IMR-90 (cell line): ENCODE measurements around the gene ADAM21. TPM values are rescaled to one million over a fixed set of nuclear protein-coding genes. Genes with fewer than 3 reads are reported as not detected.
"Not testable (repeated sequence)": the region's sequence is repeated elsewhere in the genome, so short reads cannot be mapped to it uniquely, and the experiment has no call there.

Source experiments
- ATAC-seq: fragments of 200-7000 bp; cut with Tn5 transposase; 2 replicates; pipeline ENCODE4 v1.9.1; 2020; ENCODE audit warnings: low read depth, mild to moderate bottlenecking, moderate library complexity
- BruUV-seq: library from RNA; stranded (reverse); fragments of 400-500 nt; replicated peaks from 2 replicates; lab custom pipeline; 2021; lab: Mats Ljungman, UMichigan
- CTCF ChIA-PET: fragments of 300-600 bp; formaldehyde crosslinking; extraction: SDS; loops from one replicate; lab custom pipeline; 2021; ENCODE audit warnings: antibody characterized with exemption; lab: Yijun Ruan, JAX
- POLR2A ChIA-PET: fragments of 300-600 bp; sonication (Branson Sonifier 250); formaldehyde crosslinking; loops from one replicate; lab custom pipeline; 2022; ENCODE audit warnings: antibody characterized with exemption; ENCODE audit not compliant: unreplicated experiment; lab: Charles Lee
- DNase-seq: peaks from one replicate; pipeline ENCODE4 v3.0.0; 2013
- H2AFZ ChIP-seq: replicated peaks from 2 replicates; pipeline ENCODE3; 2013; ENCODE audit warnings: low read length, mild to moderate bottlenecking; ENCODE audit not compliant: poor library complexity
- H2AK5ac ChIP-seq: 2 replicates; pipeline ENCODE4 v1.6.1; 2013; ENCODE audit warnings: low read depth, low read length, inconsistent platforms
- H2AK9ac ChIP-seq: replicated peaks from 2 replicates; pipeline ENCODE3; 2013; ENCODE audit warnings: mild to moderate bottlenecking, low read depth, low read length, moderate library complexity; ENCODE audit not compliant: poor library complexity
- H2BK120ac ChIP-seq: 2 replicates; pipeline ENCODE4 v1.6.1; 2013; ENCODE audit warnings: low read depth, low read length, inconsistent platforms
- H2BK15ac ChIP-seq: 3 replicates; pipeline ENCODE4 v1.6.1; 2013; ENCODE audit warnings: low read depth, low read length, inconsistent platforms
- H2BK20ac ChIP-seq: 2 replicates; pipeline ENCODE4 v1.6.1; 2013; ENCODE audit warnings: low read depth, mild to moderate bottlenecking, inconsistent platforms, low read length, moderate library complexity
- H2BK5ac ChIP-seq: 2 replicates; pipeline ENCODE4 v1.6.1; 2013; ENCODE audit warnings: mild to moderate bottlenecking, low read depth, low read length, inconsistent platforms; ENCODE audit not compliant: poor library complexity, severe bottlenecking
- H3K14ac ChIP-seq: replicated peaks from 2 replicates; pipeline ENCODE4 v1.6.1; 2013; ENCODE audit warnings: low read depth, low read length, inconsistent platforms
- H3K18ac ChIP-seq: 2 replicates; pipeline ENCODE4 v1.6.1; 2013; ENCODE audit warnings: low read depth, low read length, control low read depth
- H3K23ac ChIP-seq: 2 replicates; pipeline ENCODE4 v1.6.1; 2013; ENCODE audit warnings: low read depth, low read length, inconsistent platforms
- H3K27ac ChIP-seq: 2 replicates; pipeline ENCODE4 v1.5.1; 2013; ENCODE audit warnings: mild to moderate bottlenecking, control low read depth, low read length; ENCODE audit not compliant: insufficient read depth
- H3K27me3 ChIP-seq: 2 replicates; pipeline ENCODE4 v1.6.1; 2013; ENCODE audit warnings: low read length; ENCODE audit not compliant: control insufficient read depth, insufficient read depth
- H3K36me3 ChIP-seq: 2 replicates; pipeline ENCODE4 v1.6.1; 2013; ENCODE audit warnings: low read length, mixed read lengths; ENCODE audit not compliant: control insufficient read depth, insufficient read depth
- H3K4ac ChIP-seq: 2 replicates; pipeline ENCODE4 v1.6.1; 2013; ENCODE audit warnings: low read depth, low read length, inconsistent platforms
- H3K4me1 ChIP-seq: 2 replicates; pipeline ENCODE4 v1.6.1; 2013; ENCODE audit warnings: low read length, mixed read lengths; ENCODE audit not compliant: control insufficient read depth, insufficient read depth
- H3K4me2 ChIP-seq: 2 replicates; pipeline ENCODE4 v1.6.1; 2013; ENCODE audit warnings: low read depth, mild to moderate bottlenecking, control low read depth, low read length, moderate library complexity
- H3K4me3 ChIP-seq: 2 replicates; pipeline ENCODE4 v1.5.1; 2013; ENCODE audit warnings: low read depth, mild to moderate bottlenecking, control low read depth, low read length, moderate library complexity; ENCODE audit not compliant: insufficient read depth
- H3K56ac ChIP-seq: 2 replicates; pipeline ENCODE4 v1.6.1; 2013; ENCODE audit warnings: low read length, inconsistent platforms; ENCODE audit not compliant: insufficient read depth; ENCODE audit errors: extremely low read depth
- H3K79me1 ChIP-seq, 2 experiments: 2 replicates each; pipeline ENCODE4 v1.6.1; 2013; ENCODE audit warnings: low read length in 2 of 2, inconsistent platforms in 1 of 2, low read depth in 1 of 2
- H3K9ac ChIP-seq: 2 replicates; pipeline ENCODE4 v1.6.1; 2013; ENCODE audit warnings: low read depth, low read length, control low read depth
- H3K9me1 ChIP-seq: 2 replicates; pipeline ENCODE4 v1.6.1; 2013; ENCODE audit warnings: low read length, inconsistent platforms; ENCODE audit not compliant: insufficient read depth
- H3K9me3 ChIP-seq: 2 replicates; pipeline ENCODE4 v1.6.1; 2013; ENCODE audit warnings: low read length; ENCODE audit not compliant: control insufficient read depth, insufficient read depth
- H4K20me1 ChIP-seq: 2 replicates; pipeline ENCODE4 v1.6.1; 2013; ENCODE audit warnings: low read length, inconsistent platforms; ENCODE audit not compliant: insufficient read depth
- H4K5ac ChIP-seq: 2 replicates; pipeline ENCODE4 v1.6.1; 2013; ENCODE audit warnings: mild to moderate bottlenecking, low read depth, low read length, control low read depth
- H4K8ac ChIP-seq, 2 experiments: 2 replicates each; pipeline ENCODE4 v1.6.1; 2013; ENCODE audit warnings: low read depth in 2 of 2, low read length in 2 of 2, control low read depth in 1 of 2, inconsistent platforms in 1 of 2
- H4K91ac ChIP-seq: 2 replicates; pipeline ENCODE4 v1.6.1; 2013; ENCODE audit warnings: low read depth, low read length, inconsistent platforms; ENCODE audit not compliant: insufficient read depth
- WGBS, 2 experiments: methylation state at CpG; one replicate each; pipeline versions ENCODE4 v1.1.5 to v1.1.7; 2013; ENCODE audit warnings: missing lambda C conversion rate in 2 of 2; ENCODE audit not compliant: insufficient read length in 1 of 2; ENCODE audit errors: extremely low coverage in 2 of 2; 5-methylcytosine and 5-hydroxymethylcytosine counted together
- dilution Hi-C: fragments of 300-500 bp; cut with HindIII; formaldehyde crosslinking; loops from one replicate; pipeline ENCODE4 v1.14.3; 2018; ENCODE audit warnings: low sequenced_read_pairs; ENCODE audit not compliant: unreplicated experiment
- in situ Hi-C: fragments of 300-500 bp; cut with MboI; formaldehyde crosslinking; loops from 3 replicates; pipeline ENCODE4 v1.14.3; 2019; ENCODE audit warnings: low sequenced_read_pairs, inconsistent platforms, mixed read lengths
- intact Hi-C: fragments of 100-400 bp; cut with micrococcal nuclease; formaldehyde crosslinking; loops from 2 replicates; pipeline ENCODE4 v1.10.0; 2022
- polyA plus RNA-seq, 3 experiments: library from polyadenylated mRNA; depleted of rRNA; stranded (reverse); fragments of >200 nt; gene quantifications; 2 replicates each; pipeline ENCODE4 v1.2.3, GENCODE V29; 2012; ENCODE audit warnings: low replicate concordance in 1 of 3
- total RNA-seq: library from RNA; depleted of rRNA; stranded (reverse); fragments of >200 nt; gene quantifications from 2 replicates; pipeline ENCODE4 v1.2.3, GENCODE V29; 2012

Gene ADAM21
- total and polyA plus RNA-seq, 2 of the 4 experiments (the other 2 are of a cell fraction), result 0.15 to 0.36 TPM

DNA sequence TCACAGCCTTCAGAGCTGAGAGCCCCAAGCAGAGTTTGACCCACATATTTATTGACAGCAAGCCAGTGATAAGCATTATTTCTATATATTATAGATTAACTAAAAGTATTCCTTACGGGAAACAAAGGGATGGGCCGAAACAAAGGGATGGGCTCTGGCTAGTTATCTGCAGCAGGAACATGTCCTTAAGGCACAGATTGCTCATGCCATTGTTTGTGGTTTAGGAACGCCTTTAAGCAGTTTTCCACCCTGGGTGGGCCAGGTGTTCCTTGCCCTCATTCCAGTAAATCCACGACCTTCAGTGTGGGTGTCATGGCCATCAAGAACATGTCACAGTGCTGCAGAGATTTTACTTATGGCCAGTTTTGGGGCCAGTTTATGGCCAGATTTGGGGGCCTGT lies 25.4 kb upstream of the ADAM21 start:
- WGBS, 2 experiments, result no CpG with 5 or more reads among the region's 4 CpGs
- H3K27me3 ChIP-seq, CTCF ChIA-PET: not testable (repeated sequence)

More for the DNA sequence above, 25.4 kb upstream of the ADAM21 start:
- H3K23ac ChIP-seq, dilution Hi-C loops, in situ Hi-C loops, H3K9me1 ChIP-seq, H2BK5ac ChIP-seq, H2BK20ac ChIP-seq, H3K56ac ChIP-seq, ATAC-seq, POLR2A ChIA-PET, H3K4me3 ChIP-seq, H3K79me1 ChIP-seq, BruUV-seq, H4K91ac ChIP-seq, H3K27ac ChIP-seq, H2AK5ac ChIP-seq, H3K9me3 ChIP-seq, H3K4me2 ChIP-seq, H3K4ac ChIP-seq, H3K36me3 ChIP-seq, H2BK15ac ChIP-seq, H4K5ac ChIP-seq, DNase-seq, H4K20me1 ChIP-seq, H2BK120ac ChIP-seq, H3K14ac ChIP-seq, H2AFZ ChIP-seq, H2AK9ac ChIP-seq, H3K4me1 ChIP-seq, H3K18ac ChIP-seq, H3K9ac ChIP-seq, intact Hi-C loops, H4K8ac ChIP-seq: not testable (repeated sequence)
